ENCODE results near the gene CLMP. TPM values are rescaled to one million over a fixed set of nuclear protein-coding genes. Genes with fewer than 3 reads are reported as not detected.

The CLMP gene
- total and polyA plus RNA-seq, 2 experiments from 2014 or later: 7.1 to 18.4 TPM

- TF ChIP-seq REST (IDR thresholded peaks at IDR 0.05; ENCODE audit: unreplicated experiment): no peak
- no peak for TF ChIP-seq ETS1 (IDR thresholded peaks at IDR 0.05)
- no peak for TF ChIP-seq ZNF331 (CRISPR knock-in tag; IDR thresholded peaks at IDR 0.05; ENCODE audit: low read depth)
- no peak for TF ChIP-seq NANOG (IDR thresholded peaks at IDR 0.05; ENCODE audit: borderline replicate concordance)
- TF ChIP-seq ZNF114 (CRISPR knock-in tag; IDR thresholded peaks at IDR 0.05): no peak
- TF ChIP-seq CTCF (conservative IDR thresholded peaks at IDR 0.05; ENCODE audit: low read depth in 2 of 2): no peak
These were observed 59.1 kb downstream of the CLMP start (continued) for GRCh38 chr11:123135863-123136446.

- Mint-ChIP-seq H3K4me3 (no peak overlapping the region), H3K36me3 (ENCODE audit: low read depth) (no peaks in the 10 kb centered on the region), H3K9me3 (no peaks in the 10 kb centered on the region; the same call in 2 of the 3 replicates), H3K27me3 (ENCODE audit: insufficient read depth, low read depth, poor library complexity) (peaks cover 5% of the 10 kb centered on the region), H3K4me1 (peaks cover 10% of the 10 kb centered on the region), H3K27ac (no peak overlapping the region)
- H3K79me2 ChIP-seq (replicated peaks; ENCODE audit: insufficient read depth): no peaks in the 10 kb centered on the region; the same call in 1 of the 2 replicates
- H3K4me1 ChIP-seq (ENCODE audit: insufficient read depth): no peaks in the 10 kb centered on the region
- DNase-seq (ENCODE audit: low spot score) (no peak), ATAC-seq (no peak)
- H2AFZ ChIP-seq: no peak overlapping the region
- no peaks in the 10 kb centered on the region for H3K9me2 ChIP-seq (ENCODE audit: insufficient read depth)
- no peaks in the 10 kb centered on the region for H3K27me3 ChIP-seq (ENCODE audit: insufficient read depth)
- no peak overlapping the region for H3K4me3 ChIP-seq
- H3K36me3 ChIP-seq (ENCODE audit: insufficient read depth): no peaks in the 10 kb centered on the region
- no peak overlapping the region for H3K27ac ChIP-seq (ENCODE audit: low read depth)
- H4K20me1 ChIP-seq (replicated peaks; ENCODE audit: insufficient read depth): no peaks in the 10 kb centered on the region
- 0 out of 2 replicates have a peak, but pooled peaks cover 8% of the 10 kb centered on the region for H3F3A ChIP-seq (replicated peaks; ENCODE audit: low read depth)
- no peak overlapping the region for H3K4me2 ChIP-seq
- TF ChIP-seq ETS1 (IDR thresholded peaks at IDR 0.05) (no peak), EZH2phosphoT487 (IDR thresholded peaks at IDR 0.05; ENCODE audit: unreplicated experiment) (no peak), CREB1 (CRISPR knock-in tag; IDR thresholded peaks at IDR 0.05; ENCODE audit: low read depth) (no peak), CTCF (conservative IDR thresholded peaks at IDR 0.05; ENCODE audit: low read depth in 2 of 2) (no peak), STAT1 (IDR thresholded peaks at IDR 0.05; ENCODE audit: unreplicated experiment) (no peak), EZH2 (IDR thresholded peaks at IDR 0.05; ENCODE audit: low read depth, unreplicated experiment) (no peak), NANOG (IDR thresholded peaks at IDR 0.05; ENCODE audit: borderline replicate concordance) (no peak), ZNF331 (CRISPR knock-in tag; IDR thresholded peaks at IDR 0.05; ENCODE audit: low read depth) (no peak), JUNB (IDR thresholded peaks at IDR 0.05; ENCODE audit: unreplicated experiment) (no peak), POLR2AphosphoS5 (IDR thresholded peaks at IDR 0.05; ENCODE audit: low read depth) (no peak), REST (IDR thresholded peaks at IDR 0.05; ENCODE audit: unreplicated experiment) (no peak), ZNF114 (CRISPR knock-in tag; IDR thresholded peaks at IDR 0.05) (no peak)
These were observed 62.2 kb downstream of the CLMP start for GRCh38 chr11:123132881-123133280.
